GM19463 (cell line): ENCODE measurements around the gene SVIL.
A peak's percentile ranks its signal among the peaks of the same experiment; 100 is the strongest.

Experiments used
- ATAC-seq: cut with Tn5 transposase; IDR thresholded peaks from one replicate; pipeline ENCODE4 v1.9.1; 2021; ENCODE audit warnings: mild to moderate bottlenecking, moderate library complexity; ENCODE audit not compliant: unreplicated experiment

The SVIL gene

GRCh38 chr10:29430101-29430500, 204.7 kb downstream of the SVIL start:
- ATAC-seq, result no peak

DNA sequence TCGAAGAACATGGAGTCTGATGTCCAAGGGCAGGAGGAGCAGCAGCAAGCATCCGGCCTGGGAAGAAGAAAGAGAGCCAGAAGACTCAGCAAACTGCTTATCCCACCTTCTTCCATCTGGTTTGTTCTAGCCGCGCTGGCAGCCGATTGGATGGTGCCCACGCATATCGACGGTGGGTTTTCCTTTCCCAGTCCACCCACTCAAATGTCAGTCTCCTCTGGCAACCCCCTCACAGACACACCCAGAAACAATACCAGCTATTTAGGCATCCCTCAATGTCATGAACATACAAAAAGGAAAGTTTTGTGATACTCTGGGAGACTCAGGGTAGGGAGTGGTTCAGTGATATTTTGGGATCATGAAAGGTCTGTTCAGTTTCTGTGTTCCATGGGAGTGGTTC, 206.3 kb downstream of the SVIL start:
- ATAC-seq, result no peak

- ATAC-seq, result no peak
Measured at GRCh38 chr10:29427667-29428066, 207.1 kb downstream of the SVIL start.

- no peak for ATAC-seq
Measured at GRCh38 chr10:29426420-29426819, 208.4 kb downstream of the SVIL start.

- no peak for ATAC-seq
Measured at GRCh38 chr10:29424017-29424416, 210.8 kb downstream of the SVIL start.

DNA sequence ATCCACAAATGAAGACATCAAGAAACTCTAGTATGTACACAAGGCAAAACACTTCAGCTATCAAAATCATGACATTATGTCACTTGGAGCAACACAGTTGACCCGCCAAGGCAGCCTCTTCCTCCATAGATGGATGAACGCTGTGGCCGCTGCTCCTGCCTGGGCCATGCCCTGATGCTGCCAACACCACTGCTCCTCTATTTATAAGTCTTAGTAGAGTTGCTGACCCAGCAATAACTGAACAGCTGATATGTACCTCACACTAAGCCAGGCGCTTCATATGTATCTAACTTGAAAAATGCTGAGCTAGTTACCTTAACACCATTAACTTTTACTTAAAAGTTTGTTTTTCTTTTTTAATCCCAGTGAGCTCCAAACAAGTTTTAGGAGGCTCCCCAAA, 214.0 kb downstream of the SVIL start:
- ATAC-seq, result no peak

DNA sequence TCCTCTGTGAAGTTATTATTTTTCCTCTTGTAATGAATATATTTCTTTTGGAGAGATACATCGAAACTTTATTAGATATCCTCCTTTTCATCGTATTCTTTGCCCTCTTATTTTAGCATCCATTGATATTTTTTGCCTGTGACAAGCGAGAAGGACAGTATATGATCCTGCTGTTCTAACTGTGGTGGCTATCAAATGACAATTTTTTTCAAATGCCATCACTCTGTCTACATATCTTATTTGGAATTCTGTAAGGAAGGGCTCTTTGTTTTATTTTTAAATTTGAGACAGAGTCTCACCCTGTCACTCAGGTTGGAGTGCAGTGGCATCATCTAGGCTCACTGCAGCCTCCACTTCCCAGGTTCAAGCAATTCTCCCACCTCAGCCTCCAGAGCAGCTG, 217.4 kb downstream of the SVIL start:
- no peak for ATAC-seq

- ATAC-seq, result no peak
Measured at GRCh38 chr10:29415876-29416275, 218.9 kb downstream of the SVIL start.

DNA sequence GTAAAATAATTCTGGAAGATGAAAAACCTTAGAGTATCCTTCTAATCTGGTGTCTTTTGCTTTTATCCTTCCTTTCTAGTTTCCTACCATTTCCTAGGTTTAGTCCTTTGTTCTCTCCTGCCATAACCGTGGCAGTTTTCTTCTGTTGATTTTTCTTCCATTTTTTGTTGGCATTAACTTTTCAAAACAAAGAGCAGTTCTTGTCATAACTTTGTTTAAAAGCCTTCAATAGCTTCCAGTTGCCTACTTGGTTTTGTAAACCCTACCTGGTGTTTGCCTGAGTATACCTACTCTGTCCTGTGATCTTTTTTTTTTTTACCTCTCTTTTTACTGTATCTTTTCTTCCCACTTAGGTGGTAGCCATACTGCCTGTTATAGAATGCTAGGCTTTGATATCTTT, 220.3 kb downstream of the SVIL start:
- ATAC-seq, result no peak

DNA sequence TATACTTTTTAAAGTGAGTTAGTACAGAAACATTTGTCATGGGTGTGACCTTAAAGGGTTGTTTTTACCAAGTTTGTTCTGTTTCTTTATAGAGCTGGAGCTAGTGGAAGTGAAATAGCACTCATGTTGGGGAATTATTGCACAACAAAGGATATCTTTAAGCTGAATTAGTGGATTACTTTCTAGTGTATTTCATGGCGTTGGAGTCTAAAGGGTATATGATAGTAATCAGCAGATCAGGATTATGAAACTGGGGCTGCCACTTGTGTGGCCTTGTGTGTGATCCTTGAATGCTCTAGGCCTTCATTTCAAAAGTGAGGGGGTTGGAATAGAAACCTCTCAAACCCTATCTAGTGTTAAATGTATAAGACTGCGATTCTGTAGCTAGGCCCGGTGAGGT, 222.3 kb downstream of the SVIL start:
- no peak for ATAC-seq

- ATAC-seq, result no peak
Measured at GRCh38 chr10:29411666-29412315, 223.0 kb downstream of the SVIL start.

- ATAC-seq, result peak; percentile 59
Measured at GRCh38 chr10:29409241-29410054, 225.3 kb downstream of the SVIL start.

- ATAC-seq, result no peak
Measured at GRCh38 chr10:29408847-29409240, 225.9 kb downstream of the SVIL start.
